ENCODE results near the gene C14orf180.

C14orf180 gene

DNA sequence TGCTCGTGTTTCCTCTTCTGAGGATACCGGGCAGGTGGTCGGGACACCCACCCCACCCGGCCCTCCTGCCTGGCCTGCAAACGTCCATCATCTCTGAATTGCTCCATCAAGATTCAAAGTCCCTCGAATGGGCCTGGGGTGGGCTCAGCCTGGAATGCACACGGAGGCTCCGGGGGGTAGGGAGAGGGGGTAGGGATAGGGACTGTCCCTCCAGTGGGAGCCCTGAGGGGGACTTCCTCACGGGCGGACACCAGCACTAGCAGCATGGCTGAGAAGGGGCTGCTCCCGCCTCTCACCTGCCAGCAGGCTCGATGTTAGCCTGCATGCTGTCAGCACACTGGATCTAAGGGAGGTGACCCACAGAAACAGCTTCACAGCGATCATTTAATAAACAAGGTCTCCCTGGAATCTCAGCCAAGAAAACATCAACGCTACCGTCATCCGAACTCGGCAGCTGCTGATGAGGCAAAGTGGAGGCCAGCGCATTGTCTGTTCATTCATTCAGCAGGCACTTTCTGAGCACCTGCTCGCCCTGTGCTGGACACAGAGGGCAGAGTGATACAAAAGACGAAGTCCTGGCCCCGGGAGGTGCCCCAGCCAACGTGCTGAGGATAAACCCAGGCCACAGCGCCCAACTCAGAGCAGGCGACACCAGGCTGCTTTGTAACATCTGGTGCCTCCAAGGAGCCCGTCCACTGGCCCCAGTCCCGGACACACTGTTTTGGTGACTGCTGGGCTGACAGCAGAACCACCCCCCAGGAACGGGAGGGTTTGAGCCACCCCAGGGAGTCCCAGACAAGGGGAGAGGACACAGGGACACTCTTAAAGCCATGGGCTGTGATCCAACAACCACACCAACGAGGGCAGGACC, 18.7 kb downstream of the C14orf180 start:
- Histone ChIP-seq H3K9ac (no peak overlapping the region), H3K27me3 (no peaks in the 10 kb centered on the region), H3K27ac (no peak overlapping the region)

DNA sequence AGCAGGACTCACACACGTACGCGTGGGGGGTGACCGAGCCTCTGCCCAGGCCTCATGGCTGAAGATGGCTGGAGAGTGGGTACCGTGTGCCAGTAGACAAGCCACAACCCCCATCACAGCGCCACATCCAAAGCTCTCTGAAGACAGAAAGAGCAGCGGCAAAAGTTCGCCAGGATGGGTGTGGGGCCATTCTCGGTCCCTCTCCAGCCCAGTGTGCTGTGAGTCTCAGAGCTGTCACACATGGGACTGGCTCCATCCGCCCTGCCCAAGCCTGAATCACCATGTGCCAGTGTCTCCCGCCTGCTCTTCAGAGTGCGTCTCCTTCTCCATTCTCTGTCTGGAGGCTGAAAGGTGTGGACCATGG, 19.3 kb downstream of the C14orf180 start:
- no peak for TF ChIP-seq Cebpa-rat (IDR thresholded peaks at IDR 0.05)
- H3K9me3 ChIP-seq = no peaks in the 10 kb centered on the region
- peaks cover 35% of the 10 kb centered on the region for H3K4me1 ChIP-seq
- H3K4me3 ChIP-seq = no peak overlapping the region
- H3K27me3 ChIP-seq = peaks cover 4% of the 10 kb centered on the region; the same call in 1 of the 2 replicates
- H3K4me2 ChIP-seq = no peak overlapping the region
- H3K36me3 ChIP-seq = no peaks in the 10 kb centered on the region
- H4K20me1 ChIP-seq = no peaks in the 10 kb centered on the region
- H3K9ac ChIP-seq = no peak overlapping the region
- H3K27ac ChIP-seq = no peak overlapping the region

More for the DNA sequence above, 18.7 kb downstream of the C14orf180 start:
- H3K36me3 ChIP-seq = no peaks in the 10 kb centered on the region
- peaks cover 35% of the 10 kb centered on the region for H3K4me1 ChIP-seq
- H3K4me3 ChIP-seq = no peak overlapping the region
- no peak overlapping the region for H3K4me2 ChIP-seq
- no peaks in the 10 kb centered on the region for H4K20me1 ChIP-seq
- H3K9me3 ChIP-seq = no peaks in the 10 kb centered on the region
- TF ChIP-seq Cebpa-rat (IDR thresholded peaks at IDR 0.05) = no peak

- H3K27ac ChIP-seq = no peak overlapping the region
- H3K4me3 ChIP-seq = no peak overlapping the region
- H3K27me3 ChIP-seq = peaks cover 9% of the 10 kb centered on the region
- H3K4me1 ChIP-seq = peaks cover 35% of the 10 kb centered on the region
- H4K20me1 ChIP-seq = no peaks in the 10 kb centered on the region
- peak overlapping the region; percentile 69 for H3K4me2 ChIP-seq
- no peak for TF ChIP-seq Cebpa-rat (IDR thresholded peaks at IDR 0.05)
- H3K9me3 ChIP-seq = peaks cover 4% of the 10 kb centered on the region
- no peak overlapping the region for H3K9ac ChIP-seq
- H3K36me3 ChIP-seq = no peaks in the 10 kb centered on the region
Observed at GRCh38 chr14:104599446-104599845, 19.9 kb downstream of the C14orf180 start.

DNA sequence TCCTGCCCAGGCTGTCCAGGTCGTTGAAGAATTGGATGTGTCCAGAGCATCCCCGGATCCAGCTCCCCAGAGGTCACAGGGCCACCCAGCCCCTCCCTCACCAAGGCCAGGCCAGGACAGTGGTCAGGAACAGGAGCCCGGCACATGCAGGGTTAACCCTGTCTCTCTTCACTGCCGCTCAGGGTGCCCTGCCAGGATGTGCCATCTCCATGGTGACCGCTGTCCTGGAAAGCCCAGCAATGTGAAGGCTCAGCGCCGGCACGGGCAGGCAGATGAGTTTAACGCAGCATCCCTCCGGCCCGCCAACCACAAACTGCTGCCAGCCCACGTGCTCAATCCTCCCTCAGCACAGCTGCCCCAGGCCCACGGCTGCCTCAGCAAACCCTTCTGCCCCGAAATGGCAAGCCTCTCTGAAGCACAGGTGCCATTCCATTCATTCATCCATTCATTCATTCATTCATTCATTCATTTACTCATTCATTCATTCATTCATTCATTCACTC, 20.6 kb downstream of the C14orf180 start:
- Histone ChIP-seq H3K27ac (no peak overlapping the region), H3K4me2 (peak overlapping the region; percentile 69), H3K9me3 (peaks cover 8% of the 10 kb centered on the region), H3K36me3 (no peaks in the 10 kb centered on the region), H3K9ac (no peak overlapping the region), H3K4me3 (no peak overlapping the region), H3K27me3 (peaks cover 17% of the 10 kb centered on the region), H3K4me1 (peaks cover 30% of the 10 kb centered on the region), H4K20me1 (no peaks in the 10 kb centered on the region)
- no peak for TF ChIP-seq Cebpa-rat (IDR thresholded peaks at IDR 0.05)

GRCh38 chr14:104600805-104601204, 21.2 kb downstream of the C14orf180 start:
- Histone ChIP-seq H3K27me3 (peaks cover 22% of the 10 kb centered on the region), H3K4me3 (no peak overlapping the region), H3K9me3 (peaks cover 8% of the 10 kb centered on the region), H3K9ac (no peak overlapping the region), H3K36me3 (no peaks in the 10 kb centered on the region), H3K4me2 (peak overlapping the region; percentile 69), H3K27ac (no peak overlapping the region), H3K4me1 (peaks cover 24% of the 10 kb centered on the region), H4K20me1 (no peaks in the 10 kb centered on the region)
- no peak for TF ChIP-seq Cebpa-rat (IDR thresholded peaks at IDR 0.05)

- H3K27me3 ChIP-seq = peaks cover 23% of the 10 kb centered on the region
- H3K4me1 ChIP-seq = peaks cover 16% of the 10 kb centered on the region
- no peaks in the 10 kb centered on the region for H3K36me3 ChIP-seq
- H3K9me3 ChIP-seq = peaks cover 8% of the 10 kb centered on the region
- H3K4me2 ChIP-seq = no peak overlapping the region
- H4K20me1 ChIP-seq = no peaks in the 10 kb centered on the region
- H3K4me3 ChIP-seq = no peak overlapping the region
- no peak for TF ChIP-seq Cebpa-rat (IDR thresholded peaks at IDR 0.05)
- no peak overlapping the region for H3K9ac ChIP-seq
- no peak overlapping the region for H3K27ac ChIP-seq
Observed at GRCh38 chr14:104601786-104602185, 22.2 kb downstream of the C14orf180 start.

- no peaks in the 10 kb centered on the region for H4K20me1 ChIP-seq
- H3K4me2 ChIP-seq = no peak overlapping the region
- peaks cover 16% of the 10 kb centered on the region for H3K4me1 ChIP-seq
- no peak for TF ChIP-seq Cebpa-rat (IDR thresholded peaks at IDR 0.05)
- H3K9ac ChIP-seq = no peak overlapping the region
- no peak overlapping the region for H3K27ac ChIP-seq
- H3K27me3 ChIP-seq = peaks cover 23% of the 10 kb centered on the region
- no peak overlapping the region for H3K4me3 ChIP-seq
- no peaks in the 10 kb centered on the region for H3K36me3 ChIP-seq
- H3K9me3 ChIP-seq = peaks cover 8% of the 10 kb centered on the region
Observed at GRCh38 chr14:104602315-104602932, 22.9 kb downstream of the C14orf180 start.

- no peak overlapping the region for H3K4me3 ChIP-seq
- no peaks in the 10 kb centered on the region for H4K20me1 ChIP-seq
- no peak overlapping the region for H3K27ac ChIP-seq
- no peak overlapping the region for H3K4me2 ChIP-seq
- no peak for TF ChIP-seq Cebpa-rat (IDR thresholded peaks at IDR 0.05)
- peaks cover 16% of the 10 kb centered on the region for H3K4me1 ChIP-seq
- no peak overlapping the region for H3K9ac ChIP-seq
- H3K9me3 ChIP-seq = peaks cover 8% of the 10 kb centered on the region
- no peaks in the 10 kb centered on the region for H3K36me3 ChIP-seq
- H3K27me3 ChIP-seq = peaks cover 23% of the 10 kb centered on the region
Observed at GRCh38 chr14:104602933-104603325, 23.4 kb downstream of the C14orf180 start.

- no peak overlapping the region for H3K4me3 ChIP-seq
- H3K27ac ChIP-seq = no peak overlapping the region
- H3K9ac ChIP-seq = no peak overlapping the region
- no peaks in the 10 kb centered on the region for H4K20me1 ChIP-seq
- H3K4me1 ChIP-seq = peaks cover 16% of the 10 kb centered on the region
- TF ChIP-seq Cebpa-rat (IDR thresholded peaks at IDR 0.05) = no peak
- H3K36me3 ChIP-seq = no peaks in the 10 kb centered on the region
- peaks cover 8% of the 10 kb centered on the region for H3K9me3 ChIP-seq
- H3K4me2 ChIP-seq = no peak overlapping the region
- H3K27me3 ChIP-seq = peaks cover 23% of the 10 kb centered on the region
Observed at GRCh38 chr14:104603711-104604401, 24.3 kb downstream of the C14orf180 start.

Measured in BLaER1 (cell line).